Activated CD4-positive, CD25-positive, alpha-beta regulatory T cell treated with anti-CD3 and anti-CD28 coated beads, Interleukin-2, amount 50 U/mL, for 72 hours (primary cell): ENCODE measurements around the gene FOXD3.
"Not testable (repeated sequence)": the region's sequence is repeated elsewhere in the genome, so short reads cannot be mapped to it uniquely, and the experiment has no call there.

ENCODE experiments used
- DNase-seq: peaks from one replicate; pipeline ENCODE4 v3.0.0; 2021

Gene FOXD3

GRCh38 chr1:63321066-63321784 lies 1.1 kb upstream of the FOXD3 start:
- DNase-seq: peak; percentile 28

- DNase-seq: no peak
These were observed 618 bp upstream of the FOXD3 start for GRCh38 chr1:63321785-63322113.

- DNase-seq: peak; percentile 55
These were observed 837 bp downstream of the FOXD3 start for GRCh38 chr1:63322944-63323864.

GRCh38 chr1:63323865-63324778 lies 1.8 kb downstream of the FOXD3 start:
- peak; percentile 29 for DNase-seq

GRCh38 chr1:63324779-63325119 lies 2.4 kb downstream of the FOXD3 start:
- DNase-seq: no peak

GRCh38 chr1:63325279-63325985 lies 3.1 kb downstream of the FOXD3 start:
- no peak for DNase-seq

GRCh38 chr1:63326106-63326472 lies 3.7 kb downstream of the FOXD3 start:
- no peak for DNase-seq

- DNase-seq: no peak
These were observed 4.4 kb downstream of the FOXD3 start for GRCh38 chr1:63326473-63327380.

- DNase-seq: peak; percentile 53
These were observed 5.2 kb downstream of the FOXD3 start for GRCh38 chr1:63327417-63328054.

GRCh38 chr1:63328122-63328521 lies 5.8 kb downstream of the FOXD3 start:
- no peak for DNase-seq

GRCh38 chr1:63328781-63329180 lies 6.4 kb downstream of the FOXD3 start:
- DNase-seq: no peak

GRCh38 chr1:63329621-63330330 lies 7.4 kb downstream of the FOXD3 start:
- DNase-seq: no peak

- DNase-seq: no peak
These were observed 8.1 kb downstream of the FOXD3 start for GRCh38 chr1:63330331-63330916.

GRCh38 chr1:63342402-63342801 lies 20.0 kb downstream of the FOXD3 start:
- no peak for DNase-seq

- no peak for DNase-seq
These were observed 21.6 kb downstream of the FOXD3 start for GRCh38 chr1:63343922-63344321.

GRCh38 chr1:63350320-63350719 lies 28.0 kb downstream of the FOXD3 start:
- no peak for DNase-seq

GRCh38 chr1:63352736-63353135 lies 30.4 kb downstream of the FOXD3 start:
- no peak for DNase-seq

GRCh38 chr1:63356234-63356633 lies 33.9 kb downstream of the FOXD3 start:
- not testable (repeated sequence) for DNase-seq

- no peak for DNase-seq
These were observed 37.2 kb downstream of the FOXD3 start for GRCh38 chr1:63359561-63359960.

GRCh38 chr1:63362073-63362472 lies 39.7 kb downstream of the FOXD3 start:
- DNase-seq: no peak
